Common myeloid progenitor, CD34-positive (primary cell): Measurements from ENCODE around the gene CXCL3.

ENCODE experiments used
- CTCF ChIA-PET: fragments of 350-600 bp; sonication (Branson Sonifier 250); formaldehyde crosslinking; loops from one replicate; lab custom pipeline; 2021; ENCODE audit warnings: antibody characterized with exemption; lab: Charles Lee
- POLR2A ChIA-PET: fragments of 350-600 bp; sonication (Branson Sonifier 250); formaldehyde crosslinking; loops from one replicate; lab custom pipeline; 2021; ENCODE audit warnings: antibody characterized with exemption; lab: Charles Lee
- DNase-seq, 3 donors: peaks; one replicate each; pipeline versions ENCODE4 v3.0.0 to v3.0.0-alpha.2; 2013
- H3K27ac ChIP-seq, 2 experiments: 1 replicate in 1 of 2; 2 replicates in 1 of 2; pipeline ENCODE4 v1.7.0; 2013; ENCODE audit warnings: inconsistent platforms in 2 of 2, low read length in 2 of 2, mild to moderate bottlenecking in 2 of 2, low read depth in 1 of 2, moderate library complexity in 1 of 2; ENCODE audit not compliant: severe bottlenecking in 2 of 2, insufficient read depth in 1 of 2, poor library complexity in 1 of 2
- H3K27me3 ChIP-seq, 5 experiments: replicated peaks in 2 of 5; 1 replicate in 3 of 5; 2 replicates in 2 of 5; pipeline versions ENCODE4 v1.6.1 to v1.7.0; 2013; ENCODE audit warnings: low read length in 4 of 5, mild to moderate bottlenecking in 2 of 5, moderate library complexity in 2 of 5, inconsistent platforms in 1 of 5; ENCODE audit not compliant: insufficient read depth in 5 of 5, control insufficient read depth in 4 of 5
- H3K36me3 ChIP-seq, 4 experiments: 1 replicate in 2 of 4; 2 replicates in 2 of 4; pipeline versions ENCODE4 v1.6.1 to v1.7.0; 2013; ENCODE audit warnings: low read length in 3 of 4, control low read depth in 1 of 4, mild to moderate bottlenecking in 1 of 4; ENCODE audit not compliant: control insufficient read depth in 4 of 4, insufficient read depth in 4 of 4
- H3K4me1 ChIP-seq, 4 experiments: 1 replicate in 3 of 4; 2 replicates in 1 of 4; pipeline versions ENCODE4 v1.6.1 to v1.7.1; 2013; ENCODE audit warnings: low read length in 3 of 4, mild to moderate bottlenecking in 3 of 4, control low read depth in 1 of 4, inconsistent platforms in 1 of 4, moderate library complexity in 1 of 4; ENCODE audit not compliant: control insufficient read depth in 4 of 4, insufficient read depth in 4 of 4; ENCODE audit errors: control extremely low read depth in 1 of 4
- H3K4me3 ChIP-seq, 7 experiments: 1 replicate in 4 of 7; 2 replicates in 3 of 7; pipeline versions ENCODE4 v1.5.1 to v1.7.0; 2013; ENCODE audit warnings: mild to moderate bottlenecking in 7 of 7, low read length in 6 of 7, moderate library complexity in 6 of 7, inconsistent platforms in 2 of 7, low read depth in 2 of 7, control low read depth in 1 of 7; ENCODE audit not compliant: insufficient read depth in 4 of 7, control insufficient read depth in 1 of 7; ENCODE audit errors: extremely low read depth in 1 of 7
- H3K9me3 ChIP-seq, 5 experiments: 1 replicate in 4 of 5; 2 replicates in 1 of 5; pipeline versions ENCODE4 v1.6.1 to v1.7.1; 2013; ENCODE audit warnings: low read length in 4 of 5, mild to moderate bottlenecking in 2 of 5, inconsistent platforms in 1 of 5, low read depth in 1 of 5, moderate library complexity in 1 of 5; ENCODE audit not compliant: control insufficient read depth in 4 of 5, insufficient read depth in 2 of 5; ENCODE audit errors: control extremely low read depth in 1 of 5
- WGBS: methylation state at CpG from one replicate; pipeline ENCODE4 v1.1.5; 2013; ENCODE audit not compliant: insufficient coverage; 5-methylcytosine and 5-hydroxymethylcytosine counted together

CXCL3 gene

GRCh38 chr4:74037076-74037955, 1.2 kb downstream of the CXCL3 start:
- Histone ChIP-seq H3K36me3 (no peaks in the 10 kb centered on the region), H3K9me3 (no peaks in the 10 kb centered on the region), H3K4me3 (peak overlapping the region in 6 of 7 experiments; percentile 2 to 96 (median 86)), H3K27ac (peak overlapping the region; percentile 11 to 93), H3K4me1 (peaks cover 19 to 33% (median 25%) of the 10 kb centered on the region in 4 experiments), H3K27me3 (no peaks in the 10 kb centered on the region)
- DNase-seq, result peak; percentile 56 to 81 (median 67)
- ChIA-PET CTCF (interaction anchor here (0.5 to 4.0 kb wide), 26 partner anchors 14 to 384 kb away, joined by 3 to 63 read pairs (median 4); partner anchors contain the start of genes CXCL2 and CXCL5), POLR2A (interaction anchor here (0.6 to 0.9 kb wide), 4 partner anchors 42 to 781 kb away, joined by 4 to 5 read pairs (median 4); no protein-coding TSS in a partner anchor)
- 8% methylated on average over 2 of the region's 4 CpGs for WGBS

- no peaks in the 10 kb centered on the region for H3K9me3 ChIP-seq
- H3K4me3 ChIP-seq, result no peak overlapping the region
- no peaks in the 10 kb centered on the region for H3K36me3 ChIP-seq
- DNase-seq, result peak in 1 of 3 donors; percentile 44
- peaks cover 10 to 28% (median 19%) of the 10 kb centered on the region in 4 experiments for H3K4me1 ChIP-seq
- no peak overlapping the region for H3K27ac ChIP-seq
- CTCF ChIA-PET, result interaction anchor here (1.4 kb wide), 1 partner anchor 12 kb away, joined by 3 read pairs; no protein-coding TSS in a partner anchor
- POLR2A ChIA-PET, result no interaction called here
- no peaks in the 10 kb centered on the region for H3K27me3 ChIP-seq
These were observed 4.8 kb downstream of the CXCL3 start for GRCh38 chr4:74033739-74034138.

- Histone ChIP-seq H3K27ac (no peak overlapping the region), H3K27me3 (no peaks in the 10 kb centered on the region), H3K9me3 (no peaks in the 10 kb centered on the region), H3K4me3 (no peak overlapping the region), H3K4me1 (peaks cover 2 to 15% (median 10%) of the 10 kb centered on the region in 4 experiments), H3K36me3 (no peaks in the 10 kb centered on the region)
- CTCF ChIA-PET, result interaction anchor here (0.6 to 1.3 kb wide), 4 partner anchors 10 to 68 kb away, joined by 3 to 4 read pairs (median 3); no protein-coding TSS in a partner anchor
- POLR2A ChIA-PET, result no interaction called here
- no peak for DNase-seq
These were observed 6.4 kb downstream of the CXCL3 start for GRCh38 chr4:74032064-74032463.

GRCh38 chr4:74031576-74031975, 6.9 kb downstream of the CXCL3 start:
- Histone ChIP-seq H3K36me3 (no peaks in the 10 kb centered on the region), H3K4me1 (peaks cover 0 to 10% (median 5%) of the 10 kb centered on the region in 4 experiments), H3K27ac (no peak overlapping the region), H3K27me3 (no peaks in the 10 kb centered on the region), H3K9me3 (peaks cover 0 to 2% (median 0%) of the 10 kb centered on the region in 5 experiments), H3K4me3 (no peak overlapping the region)
- CTCF ChIA-PET, result interaction anchor here (0.6 to 1.3 kb wide), 5 partner anchors 10 to 69 kb away, joined by 3 to 4 read pairs (median 3); no protein-coding TSS in a partner anchor
- POLR2A ChIA-PET, result no interaction called here
- no peak for DNase-seq

- no peak overlapping the region for H3K27ac ChIP-seq
- no peaks in the 10 kb centered on the region for H3K36me3 ChIP-seq
- H3K9me3 ChIP-seq, result peaks cover 0 to 2% (median 0%) of the 10 kb centered on the region in 5 experiments
- ChIA-PET CTCF (interaction anchor here (0.9 to 1.0 kb wide), 3 partner anchors 9 to 69 kb away, joined by 3 to 4 read pairs (median 3); partner anchors contain the start of genes CXCL2 and CXCL3), POLR2A (no interaction called here)
- peak in 1 of 3 donors; percentile 26 for DNase-seq
- H3K4me3 ChIP-seq, result no peak overlapping the region
- H3K4me1 ChIP-seq, result peaks cover 0 to 6% (median 3%) of the 10 kb centered on the region in 4 experiments
- H3K27me3 ChIP-seq, result no peaks in the 10 kb centered on the region
These were observed 8.2 kb downstream of the CXCL3 start for GRCh38 chr4:74030285-74030684.

GRCh38 chr4:74028504-74028903, 10.0 kb downstream of the CXCL3 start:
- Histone ChIP-seq H3K27ac (no peak overlapping the region), H3K9me3 (peaks cover 0 to 2% (median 0%) of the 10 kb centered on the region in 5 experiments), H3K36me3 (no peaks in the 10 kb centered on the region), H3K27me3 (no peaks in the 10 kb centered on the region), H3K4me1 (peaks cover 0 to 6% (median 3%) of the 10 kb centered on the region in 4 experiments), H3K4me3 (no peak overlapping the region)
- ChIA-PET POLR2A (no interaction called here), CTCF (interaction anchor here (0.5 to 0.9 kb wide), 3 partner anchors 16 to 175 kb away, joined by 3 to 4 read pairs (median 3); partner anchors contain the start of gene PF4V1)
- WGBS, result no CpG with 5 or more reads among the region's 1 CpG
- DNase-seq, result no peak

- Histone ChIP-seq H3K4me3 (no peak overlapping the region), H3K27ac (no peak overlapping the region), H3K9me3 (peaks cover 0 to 2% (median 0%) of the 10 kb centered on the region in 5 experiments), H3K36me3 (no peaks in the 10 kb centered on the region), H3K27me3 (no peaks in the 10 kb centered on the region), H3K4me1 (peaks cover 0 to 3% (median under 1%) of the 10 kb centered on the region in 4 experiments)
- 100% methylated on average over 1 of the region's 2 CpGs for WGBS
- POLR2A ChIA-PET, result no interaction called here
- CTCF ChIA-PET, result interaction anchor here (1.6 kb wide), 1 partner anchor 9 kb away, joined by 5 read pairs; no protein-coding TSS in a partner anchor
- no peak for DNase-seq
These were observed 14.8 kb downstream of the CXCL3 start for GRCh38 chr4:74023709-74024108.
